ENCODE measurements around the gene SLIT2.

SLIT2 gene

DNA sequence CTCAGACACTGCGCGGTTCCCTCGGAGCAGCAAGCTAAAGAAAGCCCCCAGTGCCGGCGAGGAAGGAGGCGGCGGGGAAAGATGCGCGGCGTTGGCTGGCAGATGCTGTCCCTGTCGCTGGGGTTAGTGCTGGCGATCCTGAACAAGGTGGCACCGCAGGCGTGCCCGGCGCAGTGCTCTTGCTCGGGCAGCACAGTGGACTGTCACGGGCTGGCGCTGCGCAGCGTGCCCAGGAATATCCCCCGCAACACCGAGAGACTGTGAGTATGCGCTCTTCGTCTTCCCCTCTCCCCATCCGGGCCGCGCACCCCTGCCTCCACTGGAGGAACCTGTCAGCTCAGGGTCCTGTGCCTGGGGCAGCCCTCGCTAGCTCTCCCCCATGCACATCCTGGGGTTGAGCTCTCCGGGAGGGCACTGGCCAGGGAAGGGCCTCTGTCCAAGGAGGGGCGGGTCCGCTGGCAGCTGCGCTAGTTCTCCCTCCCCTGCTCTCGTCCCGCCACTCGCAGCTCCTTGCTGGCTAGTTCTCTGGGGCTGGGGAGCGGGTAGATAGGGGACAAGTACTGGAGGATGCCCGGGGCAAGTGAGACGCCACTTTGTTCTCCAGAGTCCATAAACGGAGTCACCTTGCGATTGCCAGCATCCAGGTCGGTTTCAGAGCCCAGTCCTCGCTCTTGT, 2.2 kb downstream of the SLIT2 start:
- Histone ChIP-seq H2BK5ac (ENCODE audit: low read depth, low read length, poor library complexity, severe bottlenecking) (no peak overlapping the region), H2BK15ac (ENCODE audit: low read depth, poor library complexity, severe bottlenecking) (no peak overlapping the region), H2AFZ (ENCODE audit: low read depth, low read length) (no peak overlapping the region), H3K4me1 (ENCODE audit: control insufficient read depth, insufficient read depth, low read depth, low read length) (peaks cover 30% of the 10 kb centered on the region), H3K14ac (ENCODE audit: low read length in 2 of 2) (peak overlapping the region in 1 of 2 experiments; percentile 9), H3K4ac (ENCODE audit: low read depth in 1 of 2, low read length in 2 of 2) (no peak overlapping the region), H2AK5ac (ENCODE audit: low read length, severe bottlenecking) (no peak overlapping the region), H3K79me1 (replicated peaks; ENCODE audit: low read length, poor library complexity, severe bottlenecking) (peaks cover 9% of the 10 kb centered on the region), H4K91ac (ENCODE audit: low read length) (peak overlapping the region; percentile 35), H3K4me2 (ENCODE audit: low read length, poor library complexity, severe bottlenecking) (peak overlapping the region; percentile 100), H3K18ac (ENCODE audit: low read depth in 1 of 2, low read length in 2 of 2) (peak overlapping the region in 1 of 2 experiments; percentile 37), H3K9ac (ENCODE audit: low read length) (peak overlapping the region; percentile 91), H2BK120ac (ENCODE audit: low read depth, low read length) (no peak overlapping the region), H4K8ac (ENCODE audit: low read length) (no peak overlapping the region), H3K4me3 (ENCODE audit: insufficient read depth in 1 of 2, low read depth in 1 of 2, low read length in 2 of 2) (peak overlapping the region; percentile 75 to 97), H3K27me3 (ENCODE audit: control insufficient read depth in 1 of 2, insufficient read depth in 1 of 2, low read length in 2 of 2) (peaks cover 0 to 13% of the 10 kb centered on the region in 2 experiments), H2BK12ac (ENCODE audit: low read length in 2 of 2) (no peak overlapping the region), H3K27ac (ENCODE audit: low read length, poor library complexity, severe bottlenecking) (no peak overlapping the region), H3K36me3 (ENCODE audit: control insufficient read depth in 1 of 2, insufficient read depth in 2 of 2, low read depth in 1 of 2, low read length in 2 of 2) (no peaks in the 10 kb centered on the region), H3K23ac (ENCODE audit: low read length in 2 of 2) (peak overlapping the region in 1 of 2 experiments; percentile 66), H3K9me3 (ENCODE audit: control insufficient read depth, low read length) (no peaks in the 10 kb centered on the region)
- peak; percentile 23 for DNase-seq
- 2% methylated on average over 43 of the region's 43 CpGs for WGBS

DNA sequence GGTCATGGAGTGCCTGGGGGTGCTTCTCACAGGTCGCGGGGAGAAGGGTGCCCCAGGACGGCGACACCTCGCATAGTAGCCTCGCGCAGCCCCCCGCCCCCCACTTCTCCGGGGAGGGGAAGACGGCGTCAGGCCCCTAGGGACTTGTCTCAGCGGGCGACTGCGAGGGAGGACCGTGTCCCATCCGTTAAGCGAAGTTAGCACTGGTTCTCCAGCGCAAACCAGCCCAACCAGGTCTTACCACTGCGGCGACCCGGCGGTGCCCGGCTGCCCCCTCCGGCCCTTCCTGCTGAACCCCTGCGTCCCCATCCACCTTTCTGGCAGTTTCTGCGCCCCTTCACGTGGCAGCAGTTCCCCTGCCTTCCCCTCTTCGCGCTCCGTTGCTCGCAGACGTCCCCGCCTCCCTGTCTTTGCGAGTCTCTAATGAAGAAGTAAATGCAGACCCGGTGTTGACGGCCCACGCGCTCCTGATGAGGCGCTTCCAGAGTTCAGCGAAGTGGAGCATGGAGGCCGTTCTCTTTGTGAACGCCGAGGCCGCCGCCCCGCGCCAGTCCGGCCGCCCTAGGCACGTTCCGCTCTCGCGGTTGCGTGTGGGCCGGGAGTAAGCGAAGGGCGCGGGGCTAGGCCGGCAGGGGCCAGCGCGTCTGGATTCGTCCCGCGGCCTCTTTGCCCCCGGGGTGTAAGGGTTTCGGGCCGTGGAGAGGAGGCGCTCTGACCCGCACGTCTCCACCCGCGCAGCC, 3.0 kb downstream of the SLIT2 start:
- Histone ChIP-seq H3K4ac (ENCODE audit: low read depth in 1 of 2, low read length in 2 of 2) (no peak overlapping the region), H3K9ac (ENCODE audit: low read length) (peak overlapping the region; percentile 91), H3K9me3 (ENCODE audit: control insufficient read depth, low read length) (no peaks in the 10 kb centered on the region), H2BK15ac (ENCODE audit: low read depth, poor library complexity, severe bottlenecking) (no peak overlapping the region), H3K18ac (ENCODE audit: low read depth in 1 of 2, low read length in 2 of 2) (no peak overlapping the region), H2BK120ac (ENCODE audit: low read depth, low read length) (no peak overlapping the region), H3K14ac (ENCODE audit: low read length in 2 of 2) (peak overlapping the region in 1 of 2 experiments; percentile 24), H2AK5ac (ENCODE audit: low read length, severe bottlenecking) (no peak overlapping the region), H3K27ac (ENCODE audit: low read length, poor library complexity, severe bottlenecking) (no peak overlapping the region), H2BK5ac (ENCODE audit: low read depth, low read length, poor library complexity, severe bottlenecking) (no peak overlapping the region), H3K23ac (ENCODE audit: low read length in 2 of 2) (peak overlapping the region; percentile 20 to 37), H3K79me1 (replicated peaks; ENCODE audit: low read length, poor library complexity, severe bottlenecking) (peaks cover 9% of the 10 kb centered on the region), H4K91ac (ENCODE audit: low read length) (no peak overlapping the region), H3K36me3 (ENCODE audit: control insufficient read depth in 1 of 2, insufficient read depth in 2 of 2, low read depth in 1 of 2, low read length in 2 of 2) (no peaks in the 10 kb centered on the region), H4K8ac (ENCODE audit: low read length) (no peak overlapping the region), H3K4me2 (ENCODE audit: low read length, poor library complexity, severe bottlenecking) (peak overlapping the region; percentile 100), H3K4me1 (ENCODE audit: control insufficient read depth, insufficient read depth, low read depth, low read length) (peaks cover 30% of the 10 kb centered on the region), H2BK12ac (ENCODE audit: low read length in 2 of 2) (no peak overlapping the region), H2AFZ (ENCODE audit: low read depth, low read length) (no peak overlapping the region), H3K4me3 (ENCODE audit: insufficient read depth in 1 of 2, low read depth in 1 of 2, low read length in 2 of 2) (peak overlapping the region; percentile 75 to 97), H3K27me3 (ENCODE audit: control insufficient read depth in 1 of 2, insufficient read depth in 1 of 2, low read length in 2 of 2) (peaks cover 0 to 13% of the 10 kb centered on the region in 2 experiments)
- peak; percentile 40 for DNase-seq
- 2% methylated on average over 61 of the region's 72 CpGs for WGBS

DNA sequence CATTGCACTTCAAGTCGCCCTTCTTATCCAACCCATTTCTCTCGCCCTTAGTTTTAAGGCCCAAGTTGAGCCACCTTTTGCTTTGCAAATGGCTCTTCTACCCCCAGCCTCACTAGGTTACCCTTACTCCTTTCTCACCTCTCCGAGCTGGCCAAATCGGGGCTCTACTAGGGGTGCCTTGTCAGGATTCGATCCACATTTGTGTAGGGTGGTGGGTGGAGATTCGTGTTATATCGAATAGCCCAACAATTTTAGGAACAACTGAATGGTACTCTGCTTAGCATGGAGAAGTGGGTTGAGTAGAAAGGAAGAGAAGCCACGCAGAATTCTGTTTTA, 3.5 kb downstream of the SLIT2 start:
- H3K9ac ChIP-seq (ENCODE audit: low read length), result peak overlapping the region; percentile 91
- H3K79me1 ChIP-seq (replicated peaks; ENCODE audit: low read length, poor library complexity, severe bottlenecking), result peaks cover 9% of the 10 kb centered on the region
- no peak overlapping the region for H4K8ac ChIP-seq (ENCODE audit: low read length)
- H3K4ac ChIP-seq (ENCODE audit: low read depth in 1 of 2, low read length in 2 of 2), result no peak overlapping the region
- no peak overlapping the region for H2BK5ac ChIP-seq (ENCODE audit: low read depth, low read length, poor library complexity, severe bottlenecking)
- no peak overlapping the region for H2BK120ac ChIP-seq (ENCODE audit: low read depth, low read length)
- H3K4me2 ChIP-seq (ENCODE audit: low read length, poor library complexity, severe bottlenecking), result peak overlapping the region; percentile 100
- no peaks in the 10 kb centered on the region for H3K36me3 ChIP-seq (ENCODE audit: control insufficient read depth in 1 of 2, insufficient read depth in 2 of 2, low read depth in 1 of 2, low read length in 2 of 2)
- no peak overlapping the region for H4K91ac ChIP-seq (ENCODE audit: low read length)
- DNase-seq, result no peak
- H3K9me3 ChIP-seq (ENCODE audit: control insufficient read depth, low read length), result no peaks in the 10 kb centered on the region
- no peak overlapping the region for H3K23ac ChIP-seq (ENCODE audit: low read length in 2 of 2)
- 11% methylated on average over 7 of the region's 8 CpGs for WGBS
- H2AFZ ChIP-seq (ENCODE audit: low read depth, low read length), result no peak overlapping the region
- no peak overlapping the region for H2BK15ac ChIP-seq (ENCODE audit: low read depth, poor library complexity, severe bottlenecking)
- no peak overlapping the region for H3K18ac ChIP-seq (ENCODE audit: low read depth in 1 of 2, low read length in 2 of 2)
- no peak overlapping the region for H2BK12ac ChIP-seq (ENCODE audit: low read length in 2 of 2)
- no peak overlapping the region for H3K27ac ChIP-seq (ENCODE audit: low read length, poor library complexity, severe bottlenecking)
- peaks cover 0 to 13% of the 10 kb centered on the region in 2 experiments for H3K27me3 ChIP-seq (ENCODE audit: control insufficient read depth in 1 of 2, insufficient read depth in 1 of 2, low read length in 2 of 2)
- no peak overlapping the region for H3K14ac ChIP-seq (ENCODE audit: low read length in 2 of 2)
- peak overlapping the region; percentile 75 to 97 for H3K4me3 ChIP-seq (ENCODE audit: insufficient read depth in 1 of 2, low read depth in 1 of 2, low read length in 2 of 2)
- H3K4me1 ChIP-seq (ENCODE audit: control insufficient read depth, insufficient read depth, low read depth, low read length), result peaks cover 30% of the 10 kb centered on the region
- no peak overlapping the region for H2AK5ac ChIP-seq (ENCODE audit: low read length, severe bottlenecking)

GRCh38 chr4:20255823-20256222, 4.1 kb downstream of the SLIT2 start:
- no peak overlapping the region for H3K4ac ChIP-seq (ENCODE audit: low read depth in 1 of 2, low read length in 2 of 2)
- WGBS, result 39% methylated on average over 4 of the region's 4 CpGs
- H3K4me3 ChIP-seq (ENCODE audit: insufficient read depth in 1 of 2, low read depth in 1 of 2, low read length in 2 of 2), result peak overlapping the region in 1 of 2 experiments; percentile 97
- H2BK15ac ChIP-seq (ENCODE audit: low read depth, poor library complexity, severe bottlenecking), result no peak overlapping the region
- no peak overlapping the region for H4K91ac ChIP-seq (ENCODE audit: low read length)
- peak overlapping the region; percentile 91 for H3K9ac ChIP-seq (ENCODE audit: low read length)
- DNase-seq, result no peak
- no peak overlapping the region for H2BK120ac ChIP-seq (ENCODE audit: low read depth, low read length)
- H4K8ac ChIP-seq (ENCODE audit: low read length), result no peak overlapping the region
- no peak overlapping the region for H3K14ac ChIP-seq (ENCODE audit: low read length in 2 of 2)
- no peaks in the 10 kb centered on the region for H3K9me3 ChIP-seq (ENCODE audit: control insufficient read depth, low read length)
- no peak overlapping the region for H2AK5ac ChIP-seq (ENCODE audit: low read length, severe bottlenecking)
- peaks cover 9% of the 10 kb centered on the region for H3K79me1 ChIP-seq (replicated peaks; ENCODE audit: low read length, poor library complexity, severe bottlenecking)
- peaks cover 0 to 4% of the 10 kb centered on the region in 2 experiments for H3K36me3 ChIP-seq (ENCODE audit: control insufficient read depth in 1 of 2, insufficient read depth in 2 of 2, low read depth in 1 of 2, low read length in 2 of 2)
- peaks cover 30% of the 10 kb centered on the region for H3K4me1 ChIP-seq (ENCODE audit: control insufficient read depth, insufficient read depth, low read depth, low read length)
- no peak overlapping the region for H2BK12ac ChIP-seq (ENCODE audit: low read length in 2 of 2)
- H3K27ac ChIP-seq (ENCODE audit: low read length, poor library complexity, severe bottlenecking), result no peak overlapping the region
- no peak overlapping the region for H3K18ac ChIP-seq (ENCODE audit: low read depth in 1 of 2, low read length in 2 of 2)
- no peak overlapping the region for H3K23ac ChIP-seq (ENCODE audit: low read length in 2 of 2)
- no peak overlapping the region for H2BK5ac ChIP-seq (ENCODE audit: low read depth, low read length, poor library complexity, severe bottlenecking)
- H3K4me2 ChIP-seq (ENCODE audit: low read length, poor library complexity, severe bottlenecking), result no peak overlapping the region
- H3K27me3 ChIP-seq (ENCODE audit: control insufficient read depth in 1 of 2, insufficient read depth in 1 of 2, low read length in 2 of 2), result peaks cover 0 to 13% of the 10 kb centered on the region in 2 experiments
- H2AFZ ChIP-seq (ENCODE audit: low read depth, low read length), result no peak overlapping the region

Data from mesenchymal stem cell (in vitro differentiated cells and primary cell).